Neural progenitor cell (in vitro differentiated cells): ENCODE measurements around the gene ZNF146.

ENCODE experiments used
- EZH2phosphoT487 ChIP-seq: fragments of 200-600 bp; sonication (generic); IDR thresholded peaks from 2 replicates; pipeline ENCODE4 v1.6.1; 2017; ENCODE audit warnings: antibody characterized with exemption
- TF ChIP-seq, protein P1 (sequence below): fragments of 200-600 bp; sonication (generic); IDR thresholded peaks from 2 replicates; pipeline ENCODE4 v1.5.1; 2017; ENCODE audit warnings: antibody characterized with exemption, mild to moderate bottlenecking

GRCh38 chr19:36236304-36236945 lies 21.5 kb downstream of the ZNF146 start:
- TF ChIP-seq, protein P1, sequence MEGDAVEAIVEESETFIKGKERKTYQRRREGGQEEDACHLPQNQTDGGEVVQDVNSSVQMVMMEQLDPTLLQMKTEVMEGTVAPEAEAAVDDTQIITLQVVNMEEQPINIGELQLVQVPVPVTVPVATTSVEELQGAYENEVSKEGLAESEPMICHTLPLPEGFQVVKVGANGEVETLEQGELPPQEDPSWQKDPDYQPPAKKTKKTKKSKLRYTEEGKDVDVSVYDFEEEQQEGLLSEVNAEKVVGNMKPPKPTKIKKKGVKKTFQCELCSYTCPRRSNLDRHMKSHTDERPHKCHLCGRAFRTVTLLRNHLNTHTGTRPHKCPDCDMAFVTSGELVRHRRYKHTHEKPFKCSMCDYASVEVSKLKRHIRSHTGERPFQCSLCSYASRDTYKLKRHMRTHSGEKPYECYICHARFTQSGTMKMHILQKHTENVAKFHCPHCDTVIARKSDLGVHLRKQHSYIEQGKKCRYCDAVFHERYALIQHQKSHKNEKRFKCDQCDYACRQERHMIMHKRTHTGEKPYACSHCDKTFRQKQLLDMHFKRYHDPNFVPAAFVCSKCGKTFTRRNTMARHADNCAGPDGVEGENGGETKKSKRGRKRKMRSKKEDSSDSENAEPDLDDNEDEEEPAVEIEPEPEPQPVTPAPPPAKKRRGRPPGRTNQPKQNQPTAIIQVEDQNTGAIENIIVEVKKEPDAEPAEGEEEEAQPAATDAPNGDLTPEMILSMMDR, result no peak
- no peak for TF ChIP-seq EZH2phosphoT487
